ENCODE results near the gene GPATCH8. TPM values are rescaled to one million over a fixed set of nuclear protein-coding genes. Genes with fewer than 3 reads are reported as not detected.

Gene GPATCH8
- total RNA-seq, 2 donors from 2014 or later = 21.3 to 26.4 TPM

GRCh38 chr17:44354582-44355561, 148.3 kb downstream of the GPATCH8 start:
- Histone ChIP-seq H3K4me1 (no peaks in the 10 kb centered on the region), H3K27me3 (no peaks in the 10 kb centered on the region), H3K36me3 (peaks cover 26% of the 10 kb centered on the region), H3K27ac (no peak overlapping the region), H3K4me3 (peak overlapping the region in 1 of 2 donors; percentile 52), H3K9me3 (no peaks in the 10 kb centered on the region)
- DNase-seq (ENCODE audit: low spot score) = no peak
- TF ChIP-seq CTCF (IDR thresholded peaks at IDR 0.05) = peak in 1 of 2 donors; percentile 50

GRCh38 chr17:44353672-44354331, 149.4 kb downstream of the GPATCH8 start:
- Histone ChIP-seq H3K4me3 (peak overlapping the region; percentile 31 to 52), H3K27ac (peak overlapping the region in 1 of 2 donors; percentile 56), H3K4me1 (no peaks in the 10 kb centered on the region), H3K9me3 (no peaks in the 10 kb centered on the region), H3K36me3 (peaks cover 32% of the 10 kb centered on the region), H3K27me3 (no peaks in the 10 kb centered on the region)
- DNase-seq (ENCODE audit: low spot score) = no peak
- TF ChIP-seq CTCF (IDR thresholded peaks at IDR 0.05) = no peak

- DNase-seq (ENCODE audit: low spot score) = no peak
- no peak for TF ChIP-seq CTCF (IDR thresholded peaks at IDR 0.05)
Measured at GRCh38 chr17:44352828-44353671, 150.2 kb downstream of the GPATCH8 start.

GRCh38 chr17:44351961-44352827, 151.0 kb downstream of the GPATCH8 start:
- Histone ChIP-seq H3K27ac (no peak overlapping the region), H3K4me3 (no peak overlapping the region), H3K36me3 (peaks cover 32% of the 10 kb centered on the region), H3K27me3 (no peaks in the 10 kb centered on the region), H3K4me1 (no peaks in the 10 kb centered on the region), H3K9me3 (no peaks in the 10 kb centered on the region)
- no peak for TF ChIP-seq CTCF (IDR thresholded peaks at IDR 0.05)
- DNase-seq (ENCODE audit: low spot score) = no peak

More at GRCh38 chr17:44352828-44353671, 150.2 kb downstream of the GPATCH8 start:
- no peaks in the 10 kb centered on the region for H3K4me1 ChIP-seq
- peaks cover 32% of the 10 kb centered on the region for H3K36me3 ChIP-seq
- peak overlapping the region; percentile 31 to 52 for H3K4me3 ChIP-seq
- H3K27me3 ChIP-seq = no peaks in the 10 kb centered on the region
- no peaks in the 10 kb centered on the region for H3K9me3 ChIP-seq
- peak overlapping the region in 1 of 2 donors; percentile 56 for H3K27ac ChIP-seq

- Histone ChIP-seq H3K4me1 (peaks cover 0 to under 1% of the 10 kb centered on the region in 2 donors), H3K36me3 (peaks cover 32% of the 10 kb centered on the region), H3K27me3 (no peaks in the 10 kb centered on the region), H3K4me3 (no peak overlapping the region), H3K9me3 (no peaks in the 10 kb centered on the region), H3K27ac (no peak overlapping the region)
- DNase-seq (ENCODE audit: low spot score) = no peak
- no peak for TF ChIP-seq CTCF (IDR thresholded peaks at IDR 0.05)
Measured at GRCh38 chr17:44351464-44351863, 151.7 kb downstream of the GPATCH8 start.

Data from right atrium auricular region (tissue), 2 donors.